HFFc6 (cell line): Measurements from ENCODE around the gene CFAP53. TPM values are rescaled to one million over a fixed set of nuclear protein-coding genes. Genes with fewer than 3 reads are reported as not detected.

Experiments
- DNase-seq: peaks from one replicate; pipeline ENCODE4 v3.0.0-alpha.2; 2018
- H3K27ac Mint-ChIP-seq: 2 replicates; pipeline ENCODE4 v1.8.0; 2020; ENCODE audit warnings: mild to moderate bottlenecking, mixed read lengths
- H3K27me3 Mint-ChIP-seq: 2 replicates; pipeline ENCODE4 v1.8.0; 2021; ENCODE audit warnings: mild to moderate bottlenecking, moderate library complexity, mixed read lengths; ENCODE audit not compliant: insufficient read depth
- H3K36me3 Mint-ChIP-seq: 2 replicates; pipeline ENCODE4 v1.8.0; 2021; ENCODE audit warnings: low read depth, mixed read lengths
- H3K4me1 Mint-ChIP-seq: 2 replicates; pipeline ENCODE4 v1.8.0; 2020; ENCODE audit warnings: low read depth, mixed read lengths
- H3K4me3 Mint-ChIP-seq: 2 replicates; pipeline ENCODE4 v1.8.0; 2020; ENCODE audit warnings: mild to moderate bottlenecking, moderate library complexity, mixed read lengths
- H3K9me3 Mint-ChIP-seq: 2 replicates; pipeline ENCODE4 v1.8.0; 2020; ENCODE audit warnings: mild to moderate bottlenecking, mixed read lengths
- CTCF ChIP-seq: fragments of 200-600 bp; sonication (generic); IDR thresholded peaks from 2 replicates; pipeline ENCODE4 v1.5.0; 2021; ENCODE audit warnings: antibody characterized with exemption, mild to moderate bottlenecking
- total RNA-seq, 6 experiments: library from RNA; stranded (reverse); fragmentation: NEBNext Ultra II Directional; extraction: Animal tissue kit (Norgen Biotek cat#: 25700); gene quantifications; 2 replicates in 1 of 6; 3 replicates in 5 of 6; pipeline ENCODE4 v1.2.3, GENCODE V29; 2021

The CFAP53 gene
- total RNA-seq, 6 experiments from 2014 or later, result 0.10 to 0.17 (median 0.14) TPM; not detected in 3

GRCh38 chr18:50281972-50282520 lies 15.8 kb upstream of the CFAP53 start:
- DNase-seq, result no peak
- peaks cover 60% of the 10 kb centered on the region for H3K36me3 Mint-ChIP-seq
- no peaks in the 10 kb centered on the region for H3K9me3 Mint-ChIP-seq
- peaks cover 6% of the 10 kb centered on the region; the same call in 1 of the 2 replicates for H3K27me3 Mint-ChIP-seq
- TF ChIP-seq CTCF, result no peak
- H3K4me1 Mint-ChIP-seq, result peaks cover 55% of the 10 kb centered on the region
- peak overlapping the region; percentile 93; the same call in 1 of the 2 replicates for H3K27ac Mint-ChIP-seq
- H3K4me3 Mint-ChIP-seq, result peak overlapping the region; percentile 98

DNA sequence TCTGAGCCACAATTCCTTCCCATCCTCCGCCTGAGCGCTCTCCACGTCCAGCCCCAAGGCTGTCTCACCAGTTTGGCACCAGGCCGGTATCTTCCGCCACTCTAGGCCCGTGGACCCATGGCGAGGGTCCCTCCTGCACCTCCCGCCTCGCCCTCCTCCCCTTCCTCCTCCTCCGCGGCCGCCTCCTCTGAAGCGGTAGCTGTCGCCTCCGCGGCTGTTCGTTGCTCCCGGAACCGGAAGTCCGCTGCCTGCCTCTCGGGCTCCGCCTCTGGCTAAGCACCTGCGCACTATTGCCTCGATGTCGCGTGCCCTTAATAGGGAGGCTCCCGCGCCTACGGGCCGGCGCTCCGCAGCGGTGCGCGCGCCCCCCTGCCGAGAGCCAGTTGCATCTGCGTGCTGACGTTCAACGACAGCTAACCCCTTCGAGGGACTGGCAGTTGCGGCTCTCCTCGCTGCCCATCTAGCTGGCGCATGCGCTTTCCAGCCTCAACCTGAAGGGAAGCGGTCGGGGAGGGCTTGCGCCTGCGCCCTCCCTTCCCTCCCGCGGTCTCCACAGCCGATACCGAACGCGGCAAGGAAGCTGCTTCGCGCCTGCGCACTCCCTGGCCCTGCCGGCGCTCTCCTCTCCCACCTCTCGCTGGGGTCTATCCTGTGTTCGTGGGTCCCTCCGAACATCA lies 15.1 kb upstream of the CFAP53 start, which contains the start of gene MBD1:
Gene MBD1 (minus strand): TSS at position 229 of the 677 bp plus-strand sequence. CDS start 1,531 bp downstream, outside the sequence.
- no peaks in the 10 kb centered on the region for H3K9me3 Mint-ChIP-seq
- H3K4me3 Mint-ChIP-seq, result peak within 1 kb of the TSS; percentile 98
- TF ChIP-seq CTCF, result peak; percentile 70
- peaks cover 60% of the 10 kb centered on the region for H3K36me3 Mint-ChIP-seq
- peaks cover 48% of the 10 kb centered on the region for H3K4me1 Mint-ChIP-seq
- H3K27me3 Mint-ChIP-seq, result peaks cover 6% of the 10 kb centered on the region; the same call in 1 of the 2 replicates
- DNase-seq, result peak; percentile 98
- H3K27ac Mint-ChIP-seq, result peak within 1 kb of the TSS; percentile 93

DNA sequence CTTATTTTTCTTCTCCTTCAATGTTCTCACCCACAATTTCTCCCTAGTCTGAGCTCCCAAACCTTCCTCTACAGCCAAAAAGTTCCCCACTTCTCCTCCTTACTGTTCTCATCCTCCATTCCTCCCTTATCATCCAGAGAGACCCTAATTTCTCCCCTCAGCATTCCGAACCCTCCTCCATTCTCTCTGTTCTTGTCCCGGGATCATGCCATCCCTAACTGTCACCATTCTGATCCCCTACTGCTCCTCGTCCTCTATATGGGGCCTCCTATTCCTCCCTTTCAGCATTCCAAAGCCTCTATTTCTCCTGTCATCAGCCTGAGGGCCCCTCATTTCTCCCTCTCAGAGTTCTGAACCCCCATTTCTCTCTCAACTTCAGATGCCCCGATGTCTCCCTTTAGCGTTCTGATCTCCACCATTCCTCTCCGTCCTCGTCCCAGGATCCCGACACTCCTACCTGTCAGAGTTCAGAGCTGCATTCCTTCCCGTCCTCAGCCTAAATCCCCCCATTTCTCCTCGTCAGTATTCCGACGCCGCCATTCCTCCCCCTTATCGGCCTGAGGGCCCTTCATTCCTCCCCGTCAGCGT lies 14.5 kb upstream of the CFAP53 start:
- peaks cover 43% of the 10 kb centered on the region for H3K4me1 Mint-ChIP-seq
- peaks cover 61% of the 10 kb centered on the region for H3K36me3 Mint-ChIP-seq
- TF ChIP-seq CTCF, result no peak
- no peaks in the 10 kb centered on the region for H3K9me3 Mint-ChIP-seq
- no peak for DNase-seq
- peaks cover 6% of the 10 kb centered on the region; the same call in 1 of the 2 replicates for H3K27me3 Mint-ChIP-seq
- H3K4me3 Mint-ChIP-seq, result peak overlapping the region; percentile 98
- peak overlapping the region; percentile 93 for H3K27ac Mint-ChIP-seq

GRCh38 chr18:50279752-50280151 lies 13.5 kb upstream of the CFAP53 start:
- no peak for TF ChIP-seq CTCF
- Mint-ChIP-seq H3K27ac (peak overlapping the region; percentile 93; the same call in 1 of the 2 replicates), H3K4me1 (peaks cover 41% of the 10 kb centered on the region), H3K9me3 (no peaks in the 10 kb centered on the region), H3K27me3 (peaks cover 6% of the 10 kb centered on the region; the same call in 1 of the 2 replicates), H3K4me3 (peak overlapping the region; percentile 98; the same call in 1 of the 2 replicates), H3K36me3 (peaks cover 66% of the 10 kb centered on the region)
- no peak for DNase-seq

DNA sequence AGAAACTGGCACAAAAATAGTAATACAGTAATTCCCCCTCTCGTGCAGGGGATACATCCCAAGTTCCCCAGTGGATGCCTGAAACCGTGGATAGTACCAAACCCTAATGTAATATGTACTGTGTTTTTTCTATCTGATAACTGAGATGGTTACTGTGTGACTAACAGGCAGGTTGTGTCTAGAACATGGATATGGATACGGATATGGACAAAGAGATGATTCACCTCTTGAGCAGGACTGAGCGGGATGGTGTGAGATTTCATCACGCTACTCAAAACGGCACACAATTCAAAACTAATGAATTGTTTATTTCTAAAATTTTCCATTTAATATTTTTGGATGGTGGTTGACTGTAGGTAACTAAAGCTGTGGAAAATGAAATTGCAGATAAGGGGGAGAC lies 11.6 kb upstream of the CFAP53 start:
- H3K4me3 Mint-ChIP-seq, result peak overlapping the region; percentile 75
- peak overlapping the region; percentile 84 for H3K27ac Mint-ChIP-seq
- TF ChIP-seq CTCF, result no peak
- H3K9me3 Mint-ChIP-seq, result no peaks in the 10 kb centered on the region
- peaks cover 30% of the 10 kb centered on the region for H3K4me1 Mint-ChIP-seq
- DNase-seq, result peak; percentile 60
- H3K36me3 Mint-ChIP-seq, result peaks cover 63% of the 10 kb centered on the region
- peaks cover 3% of the 10 kb centered on the region; the same call in 1 of the 2 replicates for H3K27me3 Mint-ChIP-seq
